ENCODE results near the gene TBC1D3K.
"Not testable (repeated sequence)": the region's sequence is repeated elsewhere in the genome, so short reads cannot be mapped to it uniquely, and the experiment has no call there.

Gene TBC1D3K
- total RNA-seq: 0 to 0.20 reads per million in 2 donors

DNA sequence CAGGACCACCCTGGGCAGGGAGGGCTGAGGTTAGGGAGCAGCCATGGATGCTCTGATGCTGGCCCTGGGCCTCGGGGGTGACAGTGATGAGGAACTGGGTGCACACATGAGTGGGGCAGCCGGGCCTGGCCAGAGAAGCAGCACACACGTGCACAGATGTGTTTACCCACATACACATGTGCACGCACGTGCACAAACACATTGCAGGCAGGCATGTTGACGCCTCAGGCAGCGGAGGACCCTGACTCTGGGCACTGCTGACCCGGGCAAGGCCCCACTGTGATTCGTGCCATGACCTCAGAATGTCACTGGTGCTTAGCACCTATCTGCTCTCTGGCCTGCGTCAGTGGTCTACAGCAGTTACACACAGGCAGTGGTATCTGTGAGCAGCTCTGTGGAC, at the start of gene TBC1D3K:
TBC1D3K (plus strand) TSS at position 301 of the 400 bp plus-strand sequence. CDS start 1,585 bp downstream, outside the sequence.
- not testable (repeated sequence) for DNase-seq

DNA sequence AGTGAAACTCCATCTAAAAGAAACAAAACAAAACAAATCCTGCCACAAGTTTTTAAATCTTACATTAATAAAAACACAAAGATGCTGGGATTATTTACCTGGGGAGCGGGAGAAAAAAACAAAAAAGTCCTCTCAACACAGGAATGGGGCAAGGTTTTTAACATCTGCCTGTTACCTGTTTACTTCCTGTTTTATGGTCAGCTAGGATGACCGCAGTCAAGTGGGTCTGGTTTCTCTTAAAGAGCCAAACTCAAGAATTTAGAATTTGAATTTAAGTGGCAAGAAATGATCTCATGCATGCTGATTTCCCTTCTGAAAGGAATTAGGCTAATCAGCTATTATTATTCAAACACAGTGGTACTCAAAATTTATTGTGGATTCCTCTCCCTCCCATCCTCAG, 39.7 kb upstream of the TBC1D3K start:
- no peak for DNase-seq

DNA sequence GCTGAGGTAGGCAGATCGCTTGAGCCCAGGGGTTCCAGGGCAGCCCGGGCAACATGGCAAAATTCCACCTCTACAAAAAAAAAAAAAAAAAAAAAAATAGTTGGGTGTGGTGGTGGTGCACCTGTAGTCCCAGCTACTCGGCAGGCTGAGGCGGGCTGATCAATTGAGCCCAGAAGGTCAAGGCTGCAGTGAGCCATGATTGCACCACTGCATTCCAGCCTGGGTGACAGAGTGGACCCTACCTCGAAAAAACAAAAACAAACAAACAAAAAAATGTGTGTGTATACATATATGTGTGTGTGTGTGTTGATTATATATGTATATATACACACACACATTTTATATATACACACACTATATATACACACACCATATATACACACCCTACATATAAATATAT, 39.1 kb upstream of the TBC1D3K start:
- no peak for DNase-seq

DNA sequence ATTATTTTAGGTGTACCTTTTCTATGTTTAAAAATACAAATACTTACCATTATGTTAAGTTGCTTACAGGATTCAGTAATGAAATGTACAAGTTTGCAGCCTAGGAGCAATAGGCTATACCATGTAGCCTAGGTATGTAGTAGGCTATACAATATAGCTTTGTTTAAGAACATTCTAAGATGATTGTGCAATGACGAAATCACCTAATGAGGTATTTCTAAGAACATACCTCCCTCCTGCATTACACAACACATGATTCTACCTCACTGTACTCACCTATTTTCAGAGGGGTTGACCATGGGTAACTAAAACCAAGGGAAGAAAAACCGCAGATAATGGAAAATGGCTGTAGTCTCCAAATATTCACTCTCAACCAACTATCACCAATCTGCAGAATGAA, 35.3 kb upstream of the TBC1D3K start:
- DNase-seq: no peak

DNA sequence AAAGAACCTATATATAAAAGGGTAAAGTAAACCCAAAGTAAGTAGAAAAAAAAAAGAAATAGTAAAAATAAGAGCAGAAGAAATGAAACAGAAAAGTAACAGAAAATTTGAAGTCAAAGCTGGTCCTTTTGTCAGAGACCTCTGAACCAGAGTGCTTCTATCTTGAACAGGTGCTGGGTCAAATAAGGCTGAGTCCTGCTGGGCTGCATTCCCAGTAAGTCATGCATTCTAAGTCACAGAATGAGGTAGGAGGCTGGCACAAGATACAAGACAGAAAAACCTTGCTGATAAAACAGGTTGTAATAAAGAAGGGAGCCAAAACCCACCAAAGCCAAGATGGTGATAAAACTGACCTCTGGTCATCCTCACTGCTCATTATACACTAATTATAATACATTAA, 27.3 kb upstream of the TBC1D3K start:
- not testable (repeated sequence) for DNase-seq

All from activated gamma-delta T cell (primary cell).